Ovary (tissue), 9 donors: ENCODE measurements around the gene WDR1. TPM values are rescaled to one million over a fixed set of nuclear protein-coding genes. Genes with fewer than 3 reads are reported as not detected.

Source experiments
- DNase-seq, 5 donors: peaks; one replicate each; pipeline ENCODE4 v3.0.0-alpha.2; 2019 to 2020
- H3K27ac ChIP-seq, 2 donors: fragments of 200-600 bp; one replicate each; pipeline versions ENCODE4 v1.5.1 to v1.8.0; 2019 to 2022
- H3K27me3 ChIP-seq: fragments of 200-600 bp; one replicate; pipeline ENCODE4 v1.8.0; 2022
- H3K36me3 ChIP-seq: fragments of 200-600 bp; sonication (generic); one replicate; pipeline ENCODE4 v1.5.1; 2019
- H3K4me1 ChIP-seq: one replicate; pipeline ENCODE4 v1.8.1; 2013; ENCODE audit warnings: mild to moderate bottlenecking, moderate library complexity; ENCODE audit not compliant: insufficient read depth
- H3K4me3 ChIP-seq: fragments of 200-600 bp; sonication (generic); one replicate; pipeline ENCODE4 v1.5.1; 2017
- H3K9me3 ChIP-seq, 2 donors: fragments of 200-600 bp in 1 of 2; sonication (generic) in 1 of 2; one replicate each; pipeline versions ENCODE4 v1.5.1 to v1.8.1; 2013 to 2019; ENCODE audit warnings: mild to moderate bottlenecking in 1 of 2, moderate library complexity in 1 of 2
- CTCF ChIP-seq, 3 donors: fragments of 450-650 bp in 2 of 3; fragments of 200-600 bp in 1 of 3; IDR thresholded peaks; one replicate each; pipeline versions ENCODE4 v1.5.1 to v1.8.0; 2016 to 2022; ENCODE audit warnings: antibody characterized with exemption in 3 of 3, mild to moderate bottlenecking in 1 of 3
- EP300 ChIP-seq: sonication (generic); formaldehyde crosslinking; IDR thresholded peaks from one replicate; pipeline ENCODE4 v1.6.1; 2017; ENCODE audit warnings: antibody characterized with exemption
- POLR2A ChIP-seq: fragments of 450-650 bp; IDR thresholded peaks from one replicate; pipeline ENCODE4 v1.6.1; 2017; ENCODE audit warnings: antibody characterized with exemption, mild to moderate bottlenecking, moderate library complexity
- WGBS, 3 donors: extraction: QIAGEN DNeasy Blood & Tissue Kit in 1 of 3; methylation state at CpG; one replicate each; pipeline versions ENCODE4 v1.1.5 to v1.1.7; 2013 to 2017; 5-methylcytosine and 5-hydroxymethylcytosine counted together
- intact Hi-C, 4 donors: fragments of 100-400 bp; cut with DNase I; formaldehyde crosslinking; loops; one replicate each; pipeline versions ENCODE4 v1.11.0 to v1.15.1; 2022 to 2023
- microRNA-seq, 3 donors: library from miRNA; unstranded; fragments of <30 nt; microRNA quantifications; one replicate each; pipeline versions ENCODE4 to v1.2.0, GENCODE V29; 2019 to 2020
- polyA plus RNA-seq, 2 donors: library from polyadenylated mRNA; stranded (reverse); fragments of 200-250 nt in 1 of 2; fragments of 350-450 nt in 1 of 2; fragmentation: Illumina TruSeq in 1 of 2; extraction: RNeasy Lipid Tissue Mini Kit (QIAGEN cat#74804) in 1 of 2; gene quantifications; one replicate each; pipeline ENCODE4 v1.2.3, GENCODE V29; 2013 to 2014
- small RNA-seq: library from RNA; depleted of rRNA; stranded (forward); fragments of <200 nt; gene quantifications from one replicate; pipeline ENCODE3, GENCODE V24; 2016
- total RNA-seq, 7 donors: library from RNA; depleted of rRNA in 2 of 7; stranded (reverse); fragments of >200 nt in 2 of 7; fragmentation: NEBNext Ultra II Directional in 3 of 7; extraction: Animal tissue kit (Norgen Biotek cat#: 25700) in 3 of 7; gene quantifications; one replicate each; pipeline versions ENCODE4 v1.1.0 to v1.2.4, GENCODE V29; 2016 to 2023
- donor health status: DM: no; HTN: no; CAD: no; lungs with moderate emphysema.
- donor health status: DM: no; HTN: no; CAD: no.
- donor health status: Bipolar disorder and iron deficiency.
- donor health status: DM: yes; HTN: yes; CAD: no.
- donor health status: DM: no; HTN: no; CAD: no.
- donor health status: DM: yes; HTN: yes; CAD: no.

Gene WDR1
- total and polyA plus RNA-seq, 9 donors: 67.2 to 352 (median 260) TPM

- WGBS, 3 donors: 82 to 86% (median 83%) methylated on average over 3 of the region's 3 CpGs
- Histone ChIP-seq H3K27me3 (no peaks in the 10 kb centered on the region), H3K27ac (no peak overlapping the region), H3K4me3 (no peak overlapping the region), H3K36me3 (no peaks in the 10 kb centered on the region), H3K4me1 (no peaks in the 10 kb centered on the region), H3K9me3 (no peaks in the 10 kb centered on the region)
- no peak for DNase-seq
- TF ChIP-seq POLR2A: no peak
- no peak for TF ChIP-seq CTCF (IDR thresholded peaks at IDR 0.05)
- TF ChIP-seq EP300: no peak
- intact Hi-C loops: no loop called here
Measured at GRCh38 chr4:10025230-10025806, 91.3 kb downstream of the WDR1 start.

Small RNA genes within 50 kb of the gene (microRNA-seq; reads per million reads assigned to microRNA genes)
- gene MIR3138: 0 to 0.32 (median 0) reads per million in 3 donors

Small RNA genes within 50 kb of the gene (small RNA-seq; reads per million reads assigned to genes)
- gene AC093664.1 (not detected), gene MIR3138 (not detected), gene RNA5SP155 (not detected)

Other genes with a start within 250 kb of the WDR1 start
- 10 to 100 TPM in 1 of 7 donors, 1 to 10 TPM in 6; 1.2 to 10.1 (median 5.0) TPM for gene SLC2A9, start 95.3 kb downstream of the WDR1 start, total RNA-seq
- 1 to 10 TPM; 2.5 TPM for gene SLC2A9, start 95.3 kb downstream of the WDR1 start, polyA plus RNA-seq